Esophagus squamous epithelium (tissue), 5 donors: Measurements from ENCODE around the gene GCC2. TPM values are rescaled to one million over a fixed set of nuclear protein-coding genes. Genes with fewer than 3 reads are reported as not detected.
"Not testable (repeated sequence)": the region's sequence is repeated elsewhere in the genome, so short reads cannot be mapped to it uniquely, and the experiment has no call there.

Source experiments
- DNase-seq: peaks from one replicate; lab custom pipeline; 2025; lab: John Stamatoyannopoulos, UW
- H3K27ac ChIP-seq, 4 donors: fragments of 200-600 bp; sonication (generic); one replicate each; pipeline ENCODE4 v1.5.1; 2016 to 2019; ENCODE audit warnings: mild to moderate bottlenecking in 1 of 4
- H3K27me3 ChIP-seq, 4 donors: fragments of 200-600 bp; sonication (generic); 1 replicate in 3 of 4; 2 replicates in 1 of 4; pipeline versions ENCODE4 v1.5.1 to v1.6.0; 2017 to 2021; ENCODE audit warnings: antibody characterized with exemption in 1 of 4
- H3K36me3 ChIP-seq, 3 donors: fragments of 200-600 bp; sonication (generic); one replicate each; pipeline ENCODE4 v1.5.1; 2016 to 2019
- H3K4me1 ChIP-seq, 3 donors: fragments of 200-600 bp; sonication (generic); one replicate each; pipeline ENCODE4 v1.5.1; 2017 to 2019
- H3K4me3 ChIP-seq, 4 donors: fragments of 200-600 bp; sonication (generic); 1 replicate in 3 of 4; 2 replicates in 1 of 4; pipeline ENCODE4 v1.5.1; 2016 to 2019; ENCODE audit warnings: mild to moderate bottlenecking in 2 of 4, moderate library complexity in 1 of 4
- H3K9me3 ChIP-seq, 3 donors: fragments of 200-600 bp; sonication (generic); one replicate each; pipeline ENCODE4 v1.5.1; 2016 to 2019
- CTCF ChIP-seq, 6 experiments: fragments of 450-650 bp in 4 of 6; fragments of 200-600 bp in 2 of 6; sonication (generic) in 2 of 6; IDR thresholded peaks; one replicate each; pipeline ENCODE4 v1.5.1; 2016 to 2019; ENCODE audit warnings: antibody characterized with exemption in 6 of 6, mild to moderate bottlenecking in 4 of 6, moderate library complexity in 4 of 6
- POLR2A ChIP-seq, 4 donors: fragments of 450-650 bp; IDR thresholded peaks; one replicate each; pipeline ENCODE4 v1.6.1; 2017; ENCODE audit warnings: antibody characterized with exemption in 4 of 4, mild to moderate bottlenecking in 4 of 4, moderate library complexity in 3 of 4
- WGBS, 2 donors: methylation state at CpG; one replicate each; pipeline ENCODE4 v1.1.5; 2018; 5-methylcytosine and 5-hydroxymethylcytosine counted together
- intact Hi-C: fragments of 100-400 bp; cut with DNase I; formaldehyde crosslinking; loops from one replicate; pipeline ENCODE4 v1.15.0; 2022
- small RNA-seq, 4 donors: library from RNA; depleted of rRNA; stranded (forward); fragments of <200 nt; gene quantifications; one replicate each; pipeline ENCODE3, GENCODE V24; 2016
- total RNA-seq, 4 donors: library from RNA; depleted of rRNA; stranded (reverse); fragments of >200 nt; gene quantifications; one replicate each; pipeline ENCODE4 v1.1.0, GENCODE V29; 2016
- donor health status: DM: yes; HTN: yes; CAD: no.

GCC2 gene
- total RNA-seq, 4 donors from 2014 or later, result 11.0 to 31.9 (median 13.7) TPM

GRCh38 chr2:108555572-108555971 lies 106.6 kb downstream of the GCC2 start:
- H3K36me3 ChIP-seq, result no peaks in the 10 kb centered on the region
- no peaks in the 10 kb centered on the region for H3K9me3 ChIP-seq
- H3K27me3 ChIP-seq, result no peaks in the 10 kb centered on the region
- intact Hi-C loops, result no loop called here
- TF ChIP-seq CTCF (IDR thresholded peaks at IDR 0.05) (no peak), POLR2A (IDR thresholded peaks at IDR 0.05) (no peak)
- H3K4me3 ChIP-seq, result no peak overlapping the region
- DNase-seq, result no peak
- WGBS, 2 donors, result 90 to 94% methylated on average over 2 of the region's 2 CpGs
- peaks cover 11 to 34% (median 14%) of the 10 kb centered on the region in 3 donors for H3K4me1 ChIP-seq
- H3K27ac ChIP-seq, result no peak overlapping the region

GRCh38 chr2:108556581-108556980 lies 107.6 kb downstream of the GCC2 start:
- H3K9me3 ChIP-seq, H3K27ac ChIP-seq, DNase-seq, H3K36me3 ChIP-seq, intact Hi-C loops, H3K27me3 ChIP-seq, H3K4me3 ChIP-seq: not testable (repeated sequence)
- WGBS, 2 donors, result 65 to 67% methylated on average over 2 of the region's 2 CpGs
- H3K4me1 ChIP-seq, result peaks cover 11 to 41% (median 14%) of the 10 kb centered on the region in 3 donors

Small RNA genes within 50 kb of the gene (small RNA-seq; reads per million reads assigned to genes)
- gene SMIM12P1, result 0 reads per million in 4 donors

Other genes with a start within 250 kb of the GCC2 start
- gene SULT1C3, start 209.2 kb upstream of the GCC2 start, total RNA-seq, result not detected
- under 1 TPM in 1 of 4 donors, not detected in 3; 0.57 TPM for gene SULT1C2, start 160.3 kb upstream of the GCC2 start, total RNA-seq
- 1 to 10 TPM in 2 of 4 donors, under 1 TPM in 1, not detected in 1; 0.31 to 2.1 (median 1.2) TPM for gene SULT1C4, start 71.3 kb upstream of the GCC2 start, total RNA-seq
- 10 to 100 TPM; 37.8 to 66.2 (median 54.0) TPM for gene LIMS1, start 85.3 kb downstream of the GCC2 start, total RNA-seq